Mononuclear cell (primary cell): ENCODE measurements around the gene BRD7. TPM values are rescaled to one million over a fixed set of nuclear protein-coding genes. Genes with fewer than 3 reads are reported as not detected.

Source experiments
- H3K27me3 ChIP-seq: 2 replicates; pipeline ENCODE4 v1.6.0; 2011; ENCODE audit warnings: low read length, control low read depth; ENCODE audit not compliant: insufficient read depth
- H3K4me1 ChIP-seq: 2 replicates; pipeline ENCODE4 v1.5.1; 2011; ENCODE audit warnings: mild to moderate bottlenecking, low read length, control low read depth; ENCODE audit not compliant: insufficient read depth
- H3K4me3 ChIP-seq: 2 replicates; pipeline ENCODE4 v1.5.1; 2011; ENCODE audit warnings: mild to moderate bottlenecking, low read length, moderate library complexity
- H3K9me3 ChIP-seq: 2 replicates; pipeline ENCODE4 v1.5.1; 2011; ENCODE audit warnings: low read depth, mild to moderate bottlenecking, control low read depth, low read length
- total RNA-seq: library from RNA; depleted of rRNA; stranded (reverse); fragments of >200 nt; gene quantifications from one replicate; pipeline ENCODE4 v1.2.3, GENCODE V29; 2012

BRD7 gene
- total RNA-seq, 1 donor, result 55.3 TPM

- H3K4me1 ChIP-seq, result peaks cover 97% of the 10 kb centered on the region
- H3K27me3 ChIP-seq, result no peaks in the 10 kb centered on the region
- no peaks in the 10 kb centered on the region for H3K9me3 ChIP-seq
- peak overlapping the region; percentile 71 for H3K4me3 ChIP-seq
Measured at GRCh38 chr16:50274326-50275097, 94.3 kb downstream of the BRD7 start.

- Histone ChIP-seq H3K9me3 (no peaks in the 10 kb centered on the region), H3K4me1 (peaks cover 97% of the 10 kb centered on the region), H3K27me3 (no peaks in the 10 kb centered on the region), H3K4me3 (peak overlapping the region; percentile 71)
Measured at GRCh38 chr16:50273888-50274325, 94.9 kb downstream of the BRD7 start.

- Histone ChIP-seq H3K4me1 (peaks cover 97% of the 10 kb centered on the region), H3K27me3 (no peaks in the 10 kb centered on the region), H3K9me3 (no peaks in the 10 kb centered on the region), H3K4me3 (no peak overlapping the region)
Measured at GRCh38 chr16:50273382-50273690, 95.5 kb downstream of the BRD7 start.

GRCh38 chr16:50272687-50273381, 96.0 kb downstream of the BRD7 start:
- Histone ChIP-seq H3K9me3 (no peaks in the 10 kb centered on the region), H3K4me3 (no peak overlapping the region), H3K4me1 (peaks cover 97% of the 10 kb centered on the region), H3K27me3 (no peaks in the 10 kb centered on the region)

GRCh38 chr16:50272111-50272571, 96.6 kb downstream of the BRD7 start:
- no peak overlapping the region for H3K4me3 ChIP-seq
- H3K4me1 ChIP-seq, result peaks cover 97% of the 10 kb centered on the region
- H3K9me3 ChIP-seq, result no peaks in the 10 kb centered on the region
- no peaks in the 10 kb centered on the region for H3K27me3 ChIP-seq

- H3K4me3 ChIP-seq, result no peak overlapping the region
- H3K4me1 ChIP-seq, result peaks cover 97% of the 10 kb centered on the region
- H3K27me3 ChIP-seq, result no peaks in the 10 kb centered on the region
- no peaks in the 10 kb centered on the region for H3K9me3 ChIP-seq
Measured at GRCh38 chr16:50271148-50272041, 97.4 kb downstream of the BRD7 start.

GRCh38 chr16:50270510-50271147, 98.2 kb downstream of the BRD7 start:
- peaks cover 97% of the 10 kb centered on the region for H3K4me1 ChIP-seq
- no peak overlapping the region for H3K4me3 ChIP-seq
- H3K9me3 ChIP-seq, result no peaks in the 10 kb centered on the region
- no peaks in the 10 kb centered on the region for H3K27me3 ChIP-seq

GRCh38 chr16:50269769-50270509, 98.8 kb downstream of the BRD7 start:
- Histone ChIP-seq H3K4me1 (peaks cover 97% of the 10 kb centered on the region), H3K9me3 (no peaks in the 10 kb centered on the region), H3K4me3 (no peak overlapping the region), H3K27me3 (no peaks in the 10 kb centered on the region)

- H3K9me3 ChIP-seq, result no peaks in the 10 kb centered on the region
- no peaks in the 10 kb centered on the region for H3K27me3 ChIP-seq
- peaks cover 94% of the 10 kb centered on the region for H3K4me1 ChIP-seq
- no peak overlapping the region for H3K4me3 ChIP-seq
Measured at GRCh38 chr16:50269061-50269705, 99.6 kb downstream of the BRD7 start.

GRCh38 chr16:50268352-50268751, 100.4 kb downstream of the BRD7 start:
- Histone ChIP-seq H3K4me1 (peaks cover 95% of the 10 kb centered on the region), H3K27me3 (no peaks in the 10 kb centered on the region), H3K9me3 (no peaks in the 10 kb centered on the region), H3K4me3 (peak overlapping the region; percentile 62)

GRCh38 chr16:50267651-50268050, 101.1 kb downstream of the BRD7 start:
- Histone ChIP-seq H3K27me3 (no peaks in the 10 kb centered on the region), H3K4me1 (peaks cover 91% of the 10 kb centered on the region), H3K4me3 (peak overlapping the region; percentile 62), H3K9me3 (no peaks in the 10 kb centered on the region)

- no peaks in the 10 kb centered on the region for H3K9me3 ChIP-seq
- peak overlapping the region; percentile 62 for H3K4me3 ChIP-seq
- peaks cover 88% of the 10 kb centered on the region for H3K4me1 ChIP-seq
- H3K27me3 ChIP-seq, result no peaks in the 10 kb centered on the region
Measured at GRCh38 chr16:50267151-50267631, 101.6 kb downstream of the BRD7 start.

GRCh38 chr16:50266337-50267091, 102.3 kb downstream of the BRD7 start, which contains the start of gene ADCY7:
Gene ADCY7 (plus strand): TSS chr16:50266551. CDS start chr16:50288180, 21,629 bp downstream.
- Histone ChIP-seq H3K9me3 (no peaks in the 10 kb centered on the region), H3K4me1 (peaks cover 87% of the 10 kb centered on the region), H3K4me3 (peak within 1 kb of the TSS; percentile 62), H3K27me3 (no peaks in the 10 kb centered on the region)
